Vagina (tissue), 2 donors: Measurements from ENCODE around the gene CNTN1. TPM values are rescaled to one million over a fixed set of nuclear protein-coding genes. Genes with fewer than 3 reads are reported as not detected.
"Not testable (repeated sequence)": the region's sequence is repeated elsewhere in the genome, so short reads cannot be mapped to it uniquely, and the experiment has no call there.

ENCODE experiments used
- DNase-seq, 2 donors: peaks; one replicate each; pipeline ENCODE4 v3.0.0-alpha.2; 2017; ENCODE audit errors: extremely low spot score in 2 of 2
- H3K27ac ChIP-seq: fragments of 200-600 bp; sonication (generic); one replicate; pipeline ENCODE4 v1.5.1; 2019
- H3K27me3 ChIP-seq: fragments of 200-600 bp; sonication (generic); one replicate; pipeline ENCODE4 v1.5.1; 2019
- H3K36me3 ChIP-seq, 2 donors: fragments of 200-600 bp; sonication (generic); one replicate each; pipeline ENCODE4 v1.5.1; 2017 to 2019
- H3K4me1 ChIP-seq: fragments of 200-600 bp; sonication (generic); one replicate; pipeline ENCODE4 v1.5.1; 2019
- H3K4me3 ChIP-seq, 2 donors: fragments of 200-600 bp; sonication (generic); 1 replicate in 1 of 2; 2 replicates in 1 of 2; pipeline ENCODE4 v1.5.1; 2016 to 2019
- H3K9me3 ChIP-seq: fragments of 200-600 bp; sonication (generic); one replicate; pipeline ENCODE4 v1.5.1; 2019
- CTCF ChIP-seq, 3 experiments: fragments of 450-650 bp in 2 of 3; fragments of 200-600 bp in 1 of 3; sonication (generic) in 1 of 3; IDR thresholded peaks; one replicate each; pipeline ENCODE4 v1.5.1; 2017 to 2019; ENCODE audit warnings: antibody characterized with exemption in 3 of 3, mild to moderate bottlenecking in 2 of 3, moderate library complexity in 2 of 3
- POLR2A ChIP-seq, 2 donors: fragments of 450-650 bp; IDR thresholded peaks; one replicate each; pipeline ENCODE4 v1.6.1; 2017; ENCODE audit warnings: antibody characterized with exemption in 2 of 2, mild to moderate bottlenecking in 2 of 2, moderate library complexity in 2 of 2
- POLR2AphosphoS5 ChIP-seq, 2 donors: sonication (generic); formaldehyde crosslinking; IDR thresholded peaks; one replicate each; pipeline ENCODE4 v1.9.0; 2017; ENCODE audit warnings: antibody characterized with exemption in 2 of 2, mild to moderate bottlenecking in 2 of 2, low read depth in 1 of 2; ENCODE audit not compliant: insufficient read depth in 1 of 2
- intact Hi-C: fragments of 100-400 bp; cut with DNase I; formaldehyde crosslinking; loops from one replicate; pipeline ENCODE4 v1.15.1; 2023
- total RNA-seq: library from RNA; depleted of rRNA; stranded (reverse); fragments of >200 nt; gene quantifications from one replicate; pipeline ENCODE4 v1.2.3, GENCODE V29; 2016

CNTN1 gene
- total RNA-seq, 1 donor from 2014 or later: 15.2 TPM

GRCh38 chr12:41067941-41068645, 375.9 kb downstream of the CNTN1 start:
- Histone ChIP-seq H3K27ac (no peak overlapping the region), H3K9me3 (no peaks in the 10 kb centered on the region), H3K4me1 (no peaks in the 10 kb centered on the region), H3K4me3 (no peak overlapping the region), H3K27me3 (no peaks in the 10 kb centered on the region), H3K36me3 (no peaks in the 10 kb centered on the region)
- intact Hi-C loops: no loop called here
- DNase-seq: no peak
- no peak for TF ChIP-seq CTCF (IDR thresholded peaks at IDR 0.05)

- TF ChIP-seq POLR2AphosphoS5 (IDR thresholded peaks at IDR 0.05; ENCODE audit: insufficient read depth in 1 of 2, low read depth in 1 of 2): no peak
- TF ChIP-seq CTCF (IDR thresholded peaks at IDR 0.05): no peak
- no peak for TF ChIP-seq POLR2A (IDR thresholded peaks at IDR 0.05)
- H3K4me1 ChIP-seq: no peaks in the 10 kb centered on the region
- no peak for DNase-seq
- no peaks in the 10 kb centered on the region for H3K27me3 ChIP-seq
- no peak overlapping the region for H3K27ac ChIP-seq
- intact Hi-C loops: no loop called here
- H3K36me3 ChIP-seq: no peaks in the 10 kb centered on the region
- no peaks in the 10 kb centered on the region for H3K9me3 ChIP-seq
- no peak overlapping the region for H3K4me3 ChIP-seq
Measured at GRCh38 chr12:41073633-41074472, 381.6 kb downstream of the CNTN1 start.

GRCh38 chr12:41074473-41074769, 382.2 kb downstream of the CNTN1 start:
- intact Hi-C loops: no loop called here
- H3K4me1 ChIP-seq: no peaks in the 10 kb centered on the region
- no peaks in the 10 kb centered on the region for H3K27me3 ChIP-seq
- H3K27ac ChIP-seq: no peak overlapping the region
- no peak for DNase-seq
- no peak for TF ChIP-seq POLR2A (IDR thresholded peaks at IDR 0.05)
- no peak for TF ChIP-seq CTCF (IDR thresholded peaks at IDR 0.05)
- TF ChIP-seq POLR2AphosphoS5 (IDR thresholded peaks at IDR 0.05; ENCODE audit: insufficient read depth in 1 of 2, low read depth in 1 of 2): no peak
- no peaks in the 10 kb centered on the region for H3K9me3 ChIP-seq
- H3K4me3 ChIP-seq: no peak overlapping the region
- no peaks in the 10 kb centered on the region for H3K36me3 ChIP-seq

GRCh38 chr12:41076114-41076513, 383.9 kb downstream of the CNTN1 start:
- Histone ChIP-seq H3K36me3 (no peaks in the 10 kb centered on the region), H3K27me3 (no peaks in the 10 kb centered on the region), H3K4me1 (no peaks in the 10 kb centered on the region), H3K9me3 (no peaks in the 10 kb centered on the region), H3K27ac (no peak overlapping the region), H3K4me3 (no peak overlapping the region)
- no peak for DNase-seq
- no peak for TF ChIP-seq POLR2AphosphoS5 (IDR thresholded peaks at IDR 0.05; ENCODE audit: insufficient read depth in 1 of 2, low read depth in 1 of 2)
- no peak for TF ChIP-seq CTCF (IDR thresholded peaks at IDR 0.05)
- no peak for TF ChIP-seq POLR2A (IDR thresholded peaks at IDR 0.05)
- intact Hi-C loops: no loop called here

GRCh38 chr12:41081241-41081640, 389.0 kb downstream of the CNTN1 start:
- H3K9me3 ChIP-seq, H3K36me3 ChIP-seq, H3K27ac ChIP-seq, H3K4me1 ChIP-seq, H3K4me3 ChIP-seq, H3K27me3 ChIP-seq, DNase-seq, intact Hi-C loops: not testable (repeated sequence)
